Non-pigmented ciliary epithelial cell (primary cell): ENCODE data around the gene VASH2.
"Not testable (repeated sequence)": the region's sequence is repeated elsewhere in the genome, so short reads cannot be mapped to it uniquely, and the experiment has no call there.

Source experiments
- DNase-seq: peaks from one replicate; pipeline ENCODE4 v3.0.0-alpha.2; 2010; ENCODE audit warnings: low read depth

VASH2 gene

GRCh38 chr1:212981025-212981495, 30.7 kb downstream of the VASH2 start:
- DNase-seq = no peak

GRCh38 chr1:212981571-212982328, 31.4 kb downstream of the VASH2 start:
- DNase-seq = no peak

GRCh38 chr1:212982430-212983152, 32.2 kb downstream of the VASH2 start:
- DNase-seq = no peak

GRCh38 chr1:212983482-212983881, 33.1 kb downstream of the VASH2 start:
- DNase-seq = no peak

GRCh38 chr1:212984522-212985291, 34.4 kb downstream of the VASH2 start:
- DNase-seq = no peak

- no peak for DNase-seq
Observed at GRCh38 chr1:212986551-212986950, 36.2 kb downstream of the VASH2 start.

GRCh38 chr1:212987702-212988322, 37.5 kb downstream of the VASH2 start:
- DNase-seq = no peak

- DNase-seq = no peak
Observed at GRCh38 chr1:212990276-212990675, 39.9 kb downstream of the VASH2 start.

GRCh38 chr1:212993960-212994359, 43.6 kb downstream of the VASH2 start:
- not testable (repeated sequence) for DNase-seq

GRCh38 chr1:212994926-212995325, 44.6 kb downstream of the VASH2 start:
- DNase-seq = no peak

GRCh38 chr1:213003256-213003655, 52.9 kb downstream of the VASH2 start:
- no peak for DNase-seq

GRCh38 chr1:213008564-213008963, 58.2 kb downstream of the VASH2 start:
- no peak for DNase-seq

- no peak for DNase-seq
Observed at GRCh38 chr1:213014642-213015041, 64.3 kb downstream of the VASH2 start.

- DNase-seq = peak; percentile 94
Observed at GRCh38 chr1:213015099-213016050, 65.0 kb downstream of the VASH2 start, which contains the start of gene ANGEL2. Gene ANGEL2, minus strand, starts transcription at chr1:213015867. Its CDS starts 196 bp downstream, at chr1:213015671.

GRCh38 chr1:213017447-213018273, 67.3 kb downstream of the VASH2 start:
- DNase-seq = no peak

- DNase-seq = no peak
Observed at GRCh38 chr1:213019450-213019849, 69.1 kb downstream of the VASH2 start.

- DNase-seq = no peak
Observed at GRCh38 chr1:213020016-213020415, 69.7 kb downstream of the VASH2 start.

GRCh38 chr1:213027024-213027423, 76.7 kb downstream of the VASH2 start:
- DNase-seq = not testable (repeated sequence)

GRCh38 chr1:213032651-213033050, 82.3 kb downstream of the VASH2 start:
- no peak for DNase-seq

- no peak for DNase-seq
Observed at GRCh38 chr1:213034713-213035112, 84.4 kb downstream of the VASH2 start.
